IPS-18a (cell line): ENCODE measurements around the gene B3GALT6.
"Not testable (repeated sequence)": the region's sequence is repeated elsewhere in the genome, so short reads cannot be mapped to it uniquely, and the experiment has no call there.

Experiments
- H3K27ac ChIP-seq: one replicate; pipeline ENCODE4 v1.5.1; 2013; ENCODE audit warnings: low read length
- H3K27me3 ChIP-seq: one replicate; pipeline ENCODE4 v1.6.1; 2013; ENCODE audit warnings: mild to moderate bottlenecking, low read length; ENCODE audit not compliant: control insufficient read depth, insufficient read depth
- H3K36me3 ChIP-seq: one replicate; pipeline ENCODE4 v1.6.1; 2013; ENCODE audit warnings: low read depth, low read length; ENCODE audit not compliant: control insufficient read depth
- H3K4me1 ChIP-seq: one replicate; pipeline ENCODE4 v1.6.1; 2013; ENCODE audit warnings: low read depth, low read length; ENCODE audit not compliant: control insufficient read depth
- H3K4me3 ChIP-seq: one replicate; pipeline ENCODE4 v1.5.1; 2013; ENCODE audit warnings: low read length
- H3K9ac ChIP-seq: one replicate; pipeline ENCODE4 v1.6.1; 2013; ENCODE audit warnings: mild to moderate bottlenecking, low read length, moderate library complexity
- H3K9me3 ChIP-seq: one replicate; pipeline ENCODE4 v1.6.1; 2013; ENCODE audit warnings: low read depth, low read length; ENCODE audit not compliant: control insufficient read depth

Gene B3GALT6

DNA sequence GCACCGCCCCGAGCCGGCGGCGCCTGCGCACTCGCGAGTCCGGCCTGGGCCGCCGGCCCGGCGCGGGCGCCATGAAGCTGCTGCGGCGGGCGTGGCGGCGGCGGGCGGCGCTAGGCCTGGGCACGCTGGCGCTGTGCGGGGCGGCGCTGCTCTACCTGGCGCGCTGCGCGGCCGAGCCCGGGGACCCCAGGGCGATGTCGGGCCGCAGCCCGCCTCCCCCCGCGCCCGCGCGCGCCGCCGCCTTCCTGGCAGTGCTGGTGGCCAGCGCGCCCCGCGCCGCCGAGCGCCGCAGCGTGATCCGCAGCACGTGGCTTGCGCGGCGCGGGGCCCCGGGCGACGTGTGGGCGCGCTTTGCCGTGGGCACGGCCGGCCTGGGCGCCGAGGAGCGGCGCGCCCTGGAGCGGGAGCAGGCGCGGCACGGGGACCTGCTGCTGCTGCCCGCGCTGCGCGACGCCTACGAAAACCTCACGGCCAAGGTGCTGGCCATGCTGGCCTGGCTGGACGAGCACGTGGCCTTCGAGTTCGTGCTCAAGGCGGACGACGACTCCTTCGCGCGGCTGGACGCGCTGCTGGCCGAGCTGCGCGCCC is at the start of gene B3GALT6:
Gene B3GALT6, plus strand, starts transcription at position 30 of the 588 bp plus-strand sequence. Its CDS starts 42 bp downstream, at position 72.
- Histone ChIP-seq H3K27me3 (no peaks in the 10 kb centered on the region), H3K4me3 (peak within 1 kb of the TSS; percentile 65), H3K9me3 (no peaks in the 10 kb centered on the region), H3K4me1 (peaks cover 4% of the 10 kb centered on the region), H3K9ac (peak within 1 kb of the TSS; percentile 69), H3K36me3 (peaks cover 15% of the 10 kb centered on the region), H3K27ac (peak within 1 kb of the TSS; percentile 40)

DNA sequence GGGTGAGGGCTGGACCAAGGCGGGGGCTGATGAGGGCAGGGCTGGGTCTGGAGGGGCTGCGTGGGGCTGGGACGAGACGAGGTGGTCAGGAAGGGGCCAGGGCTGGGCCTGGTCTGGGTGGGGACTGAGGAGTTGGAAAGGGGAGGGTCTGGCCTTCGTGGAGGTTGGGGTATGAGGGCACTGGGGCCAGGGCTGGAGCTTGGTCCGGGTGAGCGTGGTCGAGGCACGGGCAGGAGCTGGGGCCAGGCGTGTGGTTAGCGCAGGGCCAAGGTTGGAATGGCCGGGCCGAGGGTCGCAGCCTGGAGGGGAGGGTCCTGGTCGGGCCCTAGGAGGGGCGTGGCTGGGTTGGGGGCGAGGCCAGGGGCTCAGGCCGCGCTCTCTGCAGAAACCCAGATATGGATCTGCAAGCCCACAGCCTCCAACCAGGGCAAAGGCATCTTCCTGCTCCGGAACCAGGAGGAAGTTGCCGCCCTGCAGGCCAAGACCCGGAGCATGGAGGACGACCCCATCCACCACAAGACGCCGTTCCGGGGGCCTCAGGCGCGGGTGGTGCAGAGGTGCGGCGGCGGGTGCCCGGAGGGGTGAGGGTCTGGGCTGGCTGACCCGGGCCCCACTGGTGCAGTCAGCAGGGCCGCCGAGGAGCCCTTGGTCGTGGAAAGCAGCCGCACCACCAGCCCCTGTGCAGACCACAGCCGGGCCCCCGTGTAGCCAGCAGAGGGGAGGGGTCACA is 49.4 kb upstream of the B3GALT6 start:
- no peak overlapping the region for H3K27ac ChIP-seq
- H3K4me1 ChIP-seq = no peaks in the 10 kb centered on the region
- H3K36me3 ChIP-seq = no peaks in the 10 kb centered on the region
- H3K9ac ChIP-seq = no peak overlapping the region
- H3K27me3 ChIP-seq = no peaks in the 10 kb centered on the region
- H3K9me3 ChIP-seq = no peaks in the 10 kb centered on the region
- H3K4me3 ChIP-seq = no peak overlapping the region

DNA sequence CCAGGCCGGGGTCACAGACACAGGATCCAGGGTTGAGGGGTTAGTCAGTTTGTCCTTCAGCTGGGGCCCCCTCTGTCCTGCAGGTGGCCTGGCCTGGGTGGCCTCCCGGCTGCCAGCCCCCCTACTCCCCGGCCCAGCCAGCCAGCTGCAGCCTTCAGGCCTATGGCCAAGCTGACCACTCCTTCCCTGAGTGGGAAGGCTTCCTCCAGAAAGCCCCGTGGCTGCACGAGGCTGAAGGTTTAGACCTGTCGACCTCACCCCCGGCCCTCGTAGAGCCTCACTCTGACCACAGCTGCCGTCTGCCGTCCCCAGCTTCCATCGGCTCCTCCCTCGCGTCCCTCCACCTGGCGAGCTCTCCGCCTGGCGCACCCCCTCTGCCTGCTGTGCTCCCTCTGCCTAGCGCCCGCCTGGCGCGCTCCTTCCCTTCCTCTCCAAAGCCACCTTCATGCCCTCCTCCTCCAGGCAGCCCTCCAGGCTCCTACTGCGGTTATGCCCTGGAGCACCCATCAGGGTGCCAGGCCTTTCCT is 48.8 kb upstream of the B3GALT6 start:
- no peak overlapping the region for H3K4me3 ChIP-seq
- no peaks in the 10 kb centered on the region for H3K9me3 ChIP-seq
- no peaks in the 10 kb centered on the region for H3K27me3 ChIP-seq
- H3K36me3 ChIP-seq = no peaks in the 10 kb centered on the region
- H3K4me1 ChIP-seq = no peaks in the 10 kb centered on the region
- no peak overlapping the region for H3K27ac ChIP-seq
- no peak overlapping the region for H3K9ac ChIP-seq

DNA sequence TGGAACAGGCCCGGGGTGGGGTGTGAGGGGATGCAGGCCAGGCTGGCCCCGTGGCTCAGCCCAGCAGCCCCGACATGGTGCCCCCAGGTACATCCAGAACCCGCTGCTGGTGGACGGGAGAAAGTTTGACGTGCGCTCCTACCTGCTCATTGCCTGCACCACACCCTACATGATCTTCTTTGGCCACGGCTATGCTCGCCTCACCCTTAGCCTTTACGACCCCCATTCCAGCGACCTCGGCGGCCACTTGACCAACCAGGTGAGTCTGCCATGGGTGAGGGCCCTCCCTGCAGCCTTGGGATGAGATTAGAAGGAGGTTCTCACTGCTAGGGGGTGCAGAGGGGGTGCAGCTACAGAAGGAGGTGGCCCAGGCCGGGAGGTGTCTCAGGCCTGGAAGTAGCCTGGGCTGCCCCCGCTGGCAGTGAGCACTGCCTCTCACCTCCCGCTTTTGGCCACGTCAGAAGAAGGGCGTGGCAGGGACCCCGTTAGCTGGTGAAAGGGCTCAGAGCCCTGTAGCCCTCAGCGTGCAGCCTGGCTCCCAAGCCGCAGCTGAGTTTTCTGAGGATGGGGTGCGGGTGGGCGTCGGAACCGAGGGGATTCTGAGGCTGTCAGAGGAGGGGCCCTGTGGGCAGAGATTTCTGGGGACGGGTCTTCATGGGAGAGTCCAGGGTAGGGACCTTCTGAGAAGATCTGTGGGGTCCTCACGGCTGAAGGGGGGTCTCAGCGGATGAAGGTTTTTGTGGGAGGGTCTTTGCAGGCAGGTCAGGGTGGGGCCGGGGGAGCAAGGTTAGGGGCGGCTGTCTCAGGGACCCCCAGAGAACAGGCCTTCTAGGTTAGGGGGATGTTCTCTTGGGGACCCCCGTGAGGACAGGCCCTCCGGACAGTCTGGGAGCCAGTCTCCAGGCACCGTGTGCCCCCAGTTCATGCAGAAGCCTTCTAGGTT is 47.9 kb upstream of the B3GALT6 start:
- Histone ChIP-seq H3K27ac (no peak overlapping the region), H3K9ac (no peak overlapping the region), H3K9me3 (no peaks in the 10 kb centered on the region), H3K4me1 (no peaks in the 10 kb centered on the region), H3K27me3 (no peaks in the 10 kb centered on the region), H3K4me3 (no peak overlapping the region), H3K36me3 (no peaks in the 10 kb centered on the region)

DNA sequence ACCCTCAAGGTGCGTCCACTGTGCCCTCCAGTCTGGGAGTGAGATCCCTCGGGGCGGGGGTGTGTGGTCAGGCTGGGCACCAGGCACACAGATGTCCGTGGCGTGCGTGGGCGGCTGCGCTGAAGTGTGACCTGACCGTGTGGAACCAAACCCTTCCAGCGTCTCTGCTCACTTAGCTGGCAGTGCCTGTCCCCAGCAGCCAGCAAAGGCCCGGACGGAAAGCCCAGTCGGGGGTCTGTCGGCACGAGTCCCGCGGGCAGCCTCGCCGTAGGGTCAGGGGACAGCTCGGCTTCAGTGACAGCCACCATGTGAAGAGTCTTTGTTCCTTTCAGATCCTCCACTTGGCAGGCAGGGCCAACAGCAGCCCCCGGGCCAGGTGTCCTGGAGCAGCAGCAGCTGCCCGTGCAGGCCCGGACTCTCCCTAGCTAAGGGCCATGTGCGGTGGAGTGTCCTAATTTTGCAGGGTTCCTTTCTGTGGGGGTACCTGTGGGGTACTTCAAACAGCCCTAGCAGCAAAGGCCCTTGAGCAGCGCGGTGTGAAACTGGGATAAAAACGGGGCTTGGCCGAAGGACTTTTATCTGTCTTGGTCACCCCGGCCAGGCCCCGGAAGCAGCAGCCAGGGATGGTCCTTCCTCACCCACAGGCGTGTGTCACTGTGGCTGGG is 46.8 kb upstream of the B3GALT6 start:
- Histone ChIP-seq H3K9ac (no peak overlapping the region), H3K36me3 (no peaks in the 10 kb centered on the region), H3K27me3 (no peaks in the 10 kb centered on the region), H3K9me3 (no peaks in the 10 kb centered on the region), H3K4me1 (no peaks in the 10 kb centered on the region), H3K27ac (no peak overlapping the region), H3K4me3 (no peak overlapping the region)

DNA sequence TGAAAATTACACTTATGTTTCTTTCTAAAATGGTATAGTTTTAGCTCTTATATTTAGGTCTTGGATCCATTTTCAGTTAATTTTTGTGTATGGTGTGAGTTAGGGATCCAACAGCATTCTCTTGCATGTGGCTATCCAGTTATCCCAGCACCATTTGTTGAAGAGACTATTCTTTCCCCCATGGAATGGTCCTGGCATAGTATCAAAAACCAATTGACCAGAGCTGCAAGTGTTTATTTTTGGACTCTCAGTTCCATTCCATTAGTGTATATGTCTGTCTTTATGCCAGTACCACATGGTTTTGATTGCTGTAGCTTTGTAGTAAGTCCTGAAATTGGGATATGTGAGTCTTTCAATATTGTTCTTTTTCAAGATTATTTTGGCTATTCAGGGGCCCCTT is 44.1 kb upstream of the B3GALT6 start:
- Histone ChIP-seq H3K9me3 (no peaks in the 10 kb centered on the region), H3K4me3 (no peak overlapping the region), H3K4me1 (no peaks in the 10 kb centered on the region), H3K27me3 (no peaks in the 10 kb centered on the region), H3K9ac (no peak overlapping the region), H3K36me3 (no peaks in the 10 kb centered on the region), H3K27ac (no peak overlapping the region)

DNA sequence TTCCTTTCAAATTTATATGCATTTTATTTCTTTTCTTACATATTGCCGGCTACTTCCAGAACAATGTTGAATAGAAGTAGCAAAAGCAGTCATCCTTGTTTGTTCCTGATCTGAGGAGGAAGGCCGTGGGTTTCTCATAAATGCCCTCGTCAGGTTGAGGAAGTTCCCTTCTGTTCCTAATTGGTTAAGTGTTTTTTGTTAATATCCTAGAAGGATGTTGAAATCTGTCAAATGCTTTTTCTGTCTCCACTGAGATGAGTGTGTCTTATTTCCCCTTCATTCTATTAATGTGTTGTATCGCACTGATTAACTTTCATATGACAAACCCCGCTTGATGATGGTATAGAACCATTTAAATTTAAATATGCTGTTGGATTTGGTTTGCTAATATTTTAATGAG is 42.9 kb upstream of the B3GALT6 start:
- Histone ChIP-seq H3K9me3 (no peaks in the 10 kb centered on the region), H3K27me3 (no peaks in the 10 kb centered on the region), H3K4me1 (no peaks in the 10 kb centered on the region), H3K27ac (no peak overlapping the region), H3K36me3 (no peaks in the 10 kb centered on the region), H3K9ac (no peak overlapping the region), H3K4me3 (no peak overlapping the region)

DNA sequence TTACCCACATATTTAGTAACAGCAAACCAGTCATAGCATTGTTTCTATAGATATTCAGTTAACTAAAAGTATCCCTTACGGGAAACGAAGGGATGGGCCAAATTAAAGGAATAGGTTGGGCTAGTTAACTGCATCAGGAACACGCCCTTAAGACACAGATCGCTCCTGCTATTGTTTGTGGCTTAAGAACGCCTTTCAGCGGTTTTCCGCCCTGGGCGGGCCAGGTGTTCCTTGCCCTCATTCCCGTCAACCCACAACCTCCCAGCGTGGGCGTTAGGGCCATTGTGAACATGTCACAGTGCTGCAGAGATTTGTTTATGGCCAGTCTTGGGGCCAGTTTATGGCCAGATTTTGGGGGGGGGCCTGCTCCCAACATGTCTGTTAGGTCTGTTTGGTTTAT is 40.3 kb upstream of the B3GALT6 start:
- Histone ChIP-seq H3K9me3 (no peaks in the 10 kb centered on the region), H3K27me3 (no peaks in the 10 kb centered on the region), H3K4me1 (no peaks in the 10 kb centered on the region), H3K36me3 (no peaks in the 10 kb centered on the region), H3K27ac (no peak overlapping the region), H3K9ac (no peak overlapping the region), H3K4me3 (no peak overlapping the region)

DNA sequence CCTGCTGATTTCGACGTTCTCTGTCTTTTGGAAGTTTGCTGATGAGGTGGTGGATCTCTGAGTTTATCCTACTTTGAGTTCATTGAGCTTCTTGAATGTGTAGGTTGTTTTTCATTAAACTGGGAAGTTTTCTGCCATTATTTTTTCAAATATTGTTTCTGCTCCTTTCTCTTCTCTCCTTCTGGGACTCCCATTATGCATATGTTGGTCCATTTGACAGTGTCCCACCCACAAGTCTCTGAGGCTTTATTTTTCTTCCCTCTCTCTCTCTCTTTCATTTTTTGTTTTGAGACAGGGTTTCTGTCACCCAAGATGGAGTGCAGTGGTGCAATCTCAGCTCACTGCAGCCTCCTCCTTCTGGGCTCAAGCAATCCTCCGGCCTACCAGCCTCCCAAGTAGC is 37.3 kb upstream of the B3GALT6 start:
- Histone ChIP-seq H3K27me3 (no peaks in the 10 kb centered on the region), H3K27ac (no peak overlapping the region), H3K9me3 (no peaks in the 10 kb centered on the region), H3K9ac (no peak overlapping the region), H3K4me1 (no peaks in the 10 kb centered on the region), H3K4me3 (no peak overlapping the region), H3K36me3 (no peaks in the 10 kb centered on the region)

DNA sequence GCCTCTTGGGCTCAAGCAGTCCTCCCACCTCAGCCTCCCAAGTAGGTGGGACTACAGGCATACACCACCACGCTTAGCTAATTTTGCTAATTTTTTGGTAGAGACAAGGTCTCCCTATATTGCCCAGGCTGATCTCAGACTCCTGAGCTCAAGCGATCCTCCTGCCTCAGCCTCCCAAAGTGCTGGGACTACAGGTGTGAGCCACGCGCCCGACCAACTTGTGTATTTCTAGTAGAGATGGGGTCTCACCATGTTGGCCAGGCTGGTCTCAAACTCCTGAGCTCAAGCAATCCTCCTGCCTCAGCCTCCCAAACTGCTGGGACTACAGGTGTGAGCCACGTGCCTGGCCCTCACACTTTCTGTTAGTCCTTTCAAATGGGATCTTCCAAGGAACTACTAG is 36.3 kb upstream of the B3GALT6 start:
- H3K9ac ChIP-seq, H3K4me1 ChIP-seq, H3K36me3 ChIP-seq, H3K4me3 ChIP-seq, H3K27me3 ChIP-seq, H3K9me3 ChIP-seq, H3K27ac ChIP-seq: not testable (repeated sequence)
